HG03442 (cell line): ENCODE results near the gene CLDN5.

Experiments
- ATAC-seq: cut with Tn5 transposase; IDR thresholded peaks from one replicate; pipeline ENCODE4 v1.9.1; 2021; ENCODE audit warnings: mild to moderate bottlenecking, moderate library complexity; ENCODE audit not compliant: unreplicated experiment

CLDN5 gene

GRCh38 chr22:19524170-19525115, at the start of gene CLDN5:
Gene CLDN5 (minus strand): TSS chr22:19524410. CDS start chr22:19524255, 155 bp downstream.
- no peak for ATAC-seq

- no peak for ATAC-seq
Observed at GRCh38 chr22:19571995-19572394, 47.8 kb upstream of the CLDN5 start.

GRCh38 chr22:19571207-19571795, 47.1 kb upstream of the CLDN5 start:
- ATAC-seq = no peak

GRCh38 chr22:19569976-19570375, 45.8 kb upstream of the CLDN5 start:
- no peak for ATAC-seq

- ATAC-seq = no peak
Observed at GRCh38 chr22:19569276-19569640, 45.0 kb upstream of the CLDN5 start.

GRCh38 chr22:19568337-19569275, 44.4 kb upstream of the CLDN5 start:
- no peak for ATAC-seq

- ATAC-seq = no peak
Observed at GRCh38 chr22:19567157-19568009, 43.2 kb upstream of the CLDN5 start.

- ATAC-seq = no peak
Observed at GRCh38 chr22:19566279-19567156, 42.3 kb upstream of the CLDN5 start.

GRCh38 chr22:19565382-19566278, 41.4 kb upstream of the CLDN5 start:
- no peak for ATAC-seq

- ATAC-seq = no peak
Observed at GRCh38 chr22:19559956-19560355, 35.7 kb upstream of the CLDN5 start.

- ATAC-seq = no peak
Observed at GRCh38 chr22:19559324-19559811, 35.2 kb upstream of the CLDN5 start.

- no peak for ATAC-seq
Observed at GRCh38 chr22:19556963-19557545, 32.8 kb upstream of the CLDN5 start.

- no peak for ATAC-seq
Observed at GRCh38 chr22:19555651-19556050, 31.4 kb upstream of the CLDN5 start.

GRCh38 chr22:19554834-19555404, 30.7 kb upstream of the CLDN5 start:
- ATAC-seq = no peak

- ATAC-seq = no peak
Observed at GRCh38 chr22:19553201-19553600, 29.0 kb upstream of the CLDN5 start.

GRCh38 chr22:19550382-19550781, 26.2 kb upstream of the CLDN5 start:
- no peak for ATAC-seq

- no peak for ATAC-seq
Observed at GRCh38 chr22:19549428-19549827, 25.2 kb upstream of the CLDN5 start.
